DOHH2 (cell line): ENCODE measurements around the gene APOA1.

Experiments used
- H3F3A ChIP-seq: fragments of 200-600 bp; sonication (generic), shearing (Covaris generic); 2 replicates; pipeline ENCODE4 v1.6.0; 2016; ENCODE audit warnings: antibody characterized with exemption, mild to moderate bottlenecking; ENCODE audit not compliant: control insufficient read depth, insufficient read depth
- H3K27ac ChIP-seq: fragments of 200-600 bp; sonication (generic); 2 replicates; pipeline ENCODE4 v1.5.1; 2014; ENCODE audit warnings: low read depth, mild to moderate bottlenecking, low read length, moderate library complexity
- H3K27me3 ChIP-seq: fragments of 200-600 bp; sonication (generic); 2 replicates; pipeline ENCODE4 v1.6.1; 2014; ENCODE audit warnings: mild to moderate bottlenecking, low read length, mixed read lengths; ENCODE audit not compliant: control insufficient read depth
- H3K36me3 ChIP-seq: fragments of 200-600 bp; sonication (generic); 2 replicates; pipeline ENCODE4 v1.6.1; 2014; ENCODE audit warnings: mild to moderate bottlenecking, low read length, moderate library complexity, mixed read lengths; ENCODE audit not compliant: control insufficient read depth
- H3K4me1 ChIP-seq: fragments of 200-600 bp; sonication (generic); 2 replicates; pipeline ENCODE4 v1.6.1; 2014; ENCODE audit warnings: mild to moderate bottlenecking, low read length, mixed read lengths; ENCODE audit not compliant: control insufficient read depth
- H3K4me2 ChIP-seq: fragments of 200-600 bp; sonication (generic); 2 replicates; pipeline ENCODE4 v1.6.0; 2014; ENCODE audit warnings: mild to moderate bottlenecking, low read length, moderate library complexity
- H3K4me3 ChIP-seq: fragments of 200-600 bp; sonication (generic); 2 replicates; pipeline ENCODE4 v1.5.1; 2014; ENCODE audit warnings: mild to moderate bottlenecking, low read length, mixed read lengths
- H3K79me2 ChIP-seq: fragments of 200-600 bp; sonication (generic); 2 replicates; pipeline ENCODE4 v1.6.1; 2014; ENCODE audit warnings: mild to moderate bottlenecking, low read length, mixed read lengths; ENCODE audit not compliant: control insufficient read depth
- H3K9me2 ChIP-seq: fragments of 200-600 bp; sonication (generic); replicated peaks from 2 replicates; pipeline ENCODE4 v1.6.1; 2014; ENCODE audit warnings: mild to moderate bottlenecking, low read length, mixed read lengths; ENCODE audit not compliant: control insufficient read depth
- H3K9me3 ChIP-seq: fragments of 200-600 bp; sonication (generic); 2 replicates; pipeline ENCODE4 v1.6.1; 2014; ENCODE audit warnings: antibody characterized with exemption, low read length, mixed read lengths; ENCODE audit not compliant: control insufficient read depth, insufficient read depth
- H4K20me1 ChIP-seq: fragments of 200-600 bp; sonication (generic); 2 replicates; pipeline ENCODE4 v1.6.0; 2014; ENCODE audit warnings: low read depth, mild to moderate bottlenecking, antibody characterized with exemption, low read length, moderate library complexity; ENCODE audit not compliant: control insufficient read depth, insufficient read depth
- EZH2phosphoT487 ChIP-seq: fragments of 200-600 bp; sonication (generic); IDR thresholded peaks from 2 replicates; pipeline ENCODE4 v1.6.1; 2017; ENCODE audit warnings: borderline replicate concordance, mild to moderate bottlenecking, antibody characterized with exemption, low read length, moderate library complexity, mixed read lengths
- TF ChIP-seq, protein P1 (sequence below): fragments of 200-600 bp; sonication (generic); IDR thresholded peaks from one replicate; pipeline ENCODE4 v1.5.1; 2014; ENCODE audit warnings: antibody characterized with exemption, mild to moderate bottlenecking, low read depth, low read length; ENCODE audit not compliant: poor library complexity, severe bottlenecking

APOA1 gene

DNA sequence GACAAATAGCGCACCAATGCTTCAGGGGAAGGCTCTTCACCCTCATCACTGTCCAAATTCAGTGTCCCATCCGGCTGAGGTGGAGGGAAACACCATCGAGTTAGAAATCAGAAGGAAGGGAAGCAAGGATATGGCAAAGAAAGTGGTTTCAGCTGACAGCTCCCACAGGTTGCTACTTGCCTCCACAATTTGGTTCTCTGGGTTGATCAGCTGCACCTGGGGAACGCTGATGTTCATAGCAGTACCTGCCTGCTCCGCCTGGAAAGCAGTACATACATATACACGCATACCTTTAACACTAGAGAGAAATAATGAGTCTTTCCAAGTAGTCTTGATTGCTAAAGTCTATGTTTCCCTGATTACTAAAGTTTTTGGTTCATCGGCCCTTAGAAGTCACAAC is 37.8 kb upstream of the APOA1 start:
- Histone ChIP-seq H3K4me3 (no peak overlapping the region), H3K27ac (no peak overlapping the region), H3K79me2 (no peaks in the 10 kb centered on the region), H4K20me1 (no peaks in the 10 kb centered on the region; the same call in 1 of the 2 replicates), H3K36me3 (peaks cover 44% of the 10 kb centered on the region), H3K4me2 (no peak overlapping the region), H3K4me1 (peaks cover 3% of the 10 kb centered on the region), H3K27me3 (no peaks in the 10 kb centered on the region), H3F3A (no peaks in the 10 kb centered on the region), H3K9me2 (no peaks in the 10 kb centered on the region), H3K9me3 (no peaks in the 10 kb centered on the region)
- TF ChIP-seq EZH2phosphoT487: no peak
- TF ChIP-seq, protein P1, sequence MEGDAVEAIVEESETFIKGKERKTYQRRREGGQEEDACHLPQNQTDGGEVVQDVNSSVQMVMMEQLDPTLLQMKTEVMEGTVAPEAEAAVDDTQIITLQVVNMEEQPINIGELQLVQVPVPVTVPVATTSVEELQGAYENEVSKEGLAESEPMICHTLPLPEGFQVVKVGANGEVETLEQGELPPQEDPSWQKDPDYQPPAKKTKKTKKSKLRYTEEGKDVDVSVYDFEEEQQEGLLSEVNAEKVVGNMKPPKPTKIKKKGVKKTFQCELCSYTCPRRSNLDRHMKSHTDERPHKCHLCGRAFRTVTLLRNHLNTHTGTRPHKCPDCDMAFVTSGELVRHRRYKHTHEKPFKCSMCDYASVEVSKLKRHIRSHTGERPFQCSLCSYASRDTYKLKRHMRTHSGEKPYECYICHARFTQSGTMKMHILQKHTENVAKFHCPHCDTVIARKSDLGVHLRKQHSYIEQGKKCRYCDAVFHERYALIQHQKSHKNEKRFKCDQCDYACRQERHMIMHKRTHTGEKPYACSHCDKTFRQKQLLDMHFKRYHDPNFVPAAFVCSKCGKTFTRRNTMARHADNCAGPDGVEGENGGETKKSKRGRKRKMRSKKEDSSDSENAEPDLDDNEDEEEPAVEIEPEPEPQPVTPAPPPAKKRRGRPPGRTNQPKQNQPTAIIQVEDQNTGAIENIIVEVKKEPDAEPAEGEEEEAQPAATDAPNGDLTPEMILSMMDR: no peak

DNA sequence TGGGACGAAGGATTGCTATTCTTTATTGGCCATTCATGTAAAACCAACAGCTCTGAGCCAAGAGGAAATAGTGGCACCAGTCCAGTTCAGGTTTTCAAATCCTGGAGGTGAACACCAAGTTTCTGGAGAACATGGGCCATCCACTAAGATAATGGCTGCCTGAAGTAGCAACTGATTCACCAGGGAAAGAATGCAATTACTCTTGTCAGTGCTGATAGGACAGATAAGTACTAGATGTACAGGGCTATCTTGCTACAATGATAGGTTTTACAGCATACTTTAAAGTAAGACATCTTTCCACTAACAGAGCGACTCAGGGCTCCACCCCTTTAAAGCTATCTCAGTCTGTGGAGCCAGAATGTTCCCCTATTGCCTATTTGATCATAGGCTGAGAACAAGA is 36.8 kb upstream of the APOA1 start:
- no peaks in the 10 kb centered on the region for H3F3A ChIP-seq
- H3K4me2 ChIP-seq: no peak overlapping the region
- no peak overlapping the region for H3K27ac ChIP-seq
- TF ChIP-seq, protein P1: no peak
- TF ChIP-seq EZH2phosphoT487: no peak
- H3K79me2 ChIP-seq: no peaks in the 10 kb centered on the region
- no peaks in the 10 kb centered on the region for H3K9me3 ChIP-seq
- H3K27me3 ChIP-seq: no peaks in the 10 kb centered on the region
- no peaks in the 10 kb centered on the region for H3K9me2 ChIP-seq
- no peaks in the 10 kb centered on the region for H4K20me1 ChIP-seq
- H3K4me3 ChIP-seq: no peak overlapping the region
- H3K4me1 ChIP-seq: no peaks in the 10 kb centered on the region
- H3K36me3 ChIP-seq: peaks cover 53% of the 10 kb centered on the region

DNA sequence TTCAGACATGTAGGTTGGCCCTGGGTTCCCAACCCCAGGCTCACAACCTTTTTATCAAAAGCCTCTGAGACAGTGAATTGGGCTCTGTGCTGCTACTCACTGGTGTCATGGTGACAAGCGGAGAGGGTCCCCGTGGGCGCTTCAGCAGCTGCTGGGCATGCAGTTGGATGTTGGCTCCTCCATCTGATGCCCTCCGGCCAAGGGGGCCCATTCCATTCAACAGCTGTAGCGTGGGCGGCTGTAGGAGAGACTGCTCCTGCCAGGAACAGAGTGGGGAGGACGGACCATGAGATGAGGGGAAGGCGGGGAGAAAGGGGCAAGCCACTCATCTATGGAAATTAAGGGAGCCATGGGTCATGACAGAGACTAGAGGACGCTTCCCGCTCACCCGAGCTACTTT is 36.0 kb upstream of the APOA1 start:
- no peak overlapping the region for H3K4me3 ChIP-seq
- no peak overlapping the region for H3K27ac ChIP-seq
- H3F3A ChIP-seq: no peaks in the 10 kb centered on the region
- H3K36me3 ChIP-seq: peaks cover 61% of the 10 kb centered on the region
- TF ChIP-seq, protein P1: no peak
- TF ChIP-seq EZH2phosphoT487: no peak
- no peaks in the 10 kb centered on the region for H3K79me2 ChIP-seq
- no peaks in the 10 kb centered on the region for H4K20me1 ChIP-seq
- H3K4me1 ChIP-seq: no peaks in the 10 kb centered on the region
- no peaks in the 10 kb centered on the region for H3K9me3 ChIP-seq
- no peak overlapping the region for H3K4me2 ChIP-seq
- H3K9me2 ChIP-seq: no peaks in the 10 kb centered on the region
- H3K27me3 ChIP-seq: no peaks in the 10 kb centered on the region

DNA sequence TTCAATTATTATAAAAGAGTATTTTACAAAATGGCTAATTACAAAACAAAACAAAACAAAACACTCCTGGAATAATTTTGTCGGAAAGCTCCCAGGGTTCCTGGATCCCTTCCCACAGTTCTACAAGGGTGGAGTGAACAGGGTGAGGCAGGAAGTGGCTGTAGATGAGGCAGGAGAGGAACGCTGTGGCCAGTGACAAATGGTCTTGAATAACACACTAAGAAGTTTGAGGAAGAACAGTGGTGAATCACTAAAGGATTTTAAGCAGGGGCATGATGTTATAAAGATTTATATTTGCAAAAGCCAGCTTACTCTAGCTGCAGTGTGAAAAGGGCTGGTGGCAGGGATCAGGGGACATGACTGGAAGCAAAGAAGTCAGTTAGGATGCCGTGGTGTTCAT is 33.8 kb upstream of the APOA1 start:
- no peak overlapping the region for H3K4me2 ChIP-seq
- H3K79me2 ChIP-seq: no peaks in the 10 kb centered on the region
- H3K9me2 ChIP-seq: no peaks in the 10 kb centered on the region
- no peaks in the 10 kb centered on the region for H3F3A ChIP-seq
- H3K4me3 ChIP-seq: no peak overlapping the region
- no peaks in the 10 kb centered on the region for H3K9me3 ChIP-seq
- no peaks in the 10 kb centered on the region for H3K27me3 ChIP-seq
- TF ChIP-seq EZH2phosphoT487: no peak
- TF ChIP-seq, protein P1: no peak
- no peak overlapping the region for H3K27ac ChIP-seq
- no peaks in the 10 kb centered on the region for H3K4me1 ChIP-seq
- no peaks in the 10 kb centered on the region for H4K20me1 ChIP-seq
- peaks cover 79% of the 10 kb centered on the region for H3K36me3 ChIP-seq
